WERI-Rb-1 (cell line): Measurements from ENCODE around the gene DEPDC1.

Source experiments
- DNase-seq: peaks from one replicate; pipeline ENCODE4 v3.0.0-alpha.2; 2020
- H3K27ac ChIP-seq: fragments of 250-450 bp; sonication (Bioruptor Pico); 2 replicates; pipeline ENCODE4 v1.5.1; 2020; ENCODE audit warnings: mild to moderate bottlenecking, moderate library complexity
- H3K27me3 ChIP-seq: fragments of 250-450 bp; sonication (Bioruptor Pico); 2 replicates; pipeline ENCODE4 v1.5.1; 2021; ENCODE audit warnings: mild to moderate bottlenecking, low read depth, moderate library complexity; ENCODE audit not compliant: insufficient read depth, severe bottlenecking
- H3K36me3 ChIP-seq: fragments of 250-450 bp; sonication (Bioruptor Pico); 2 replicates; pipeline ENCODE4 v1.5.1; 2020; ENCODE audit warnings: mild to moderate bottlenecking, moderate library complexity
- H3K4me3 ChIP-seq: 2 replicates; pipeline ENCODE4 v1.5.1; 2011; ENCODE audit warnings: low read depth, mild to moderate bottlenecking, control low read depth, low read length
- H3K9me3 ChIP-seq: fragments of 250-450 bp; sonication (Bioruptor Pico); 2 replicates; pipeline ENCODE4 v1.5.1; 2021; ENCODE audit warnings: mild to moderate bottlenecking, moderate library complexity; ENCODE audit not compliant: severe bottlenecking
- CTCF ChIP-seq: IDR thresholded peaks from 2 replicates; pipeline ENCODE4 v1.5.1; 2011; ENCODE audit warnings: low read depth, mild to moderate bottlenecking, control low read depth, inconsistent platforms, low read length

The DEPDC1 gene

GRCh38 chr1:68454534-68454933 is 42.3 kb downstream of the DEPDC1 start:
- peak; percentile 40; the same call in 1 of the 2 replicates for TF ChIP-seq CTCF
- Histone ChIP-seq H3K27ac (no peak overlapping the region), H3K9me3 (no peaks in the 10 kb centered on the region), H3K36me3 (no peaks in the 10 kb centered on the region), H3K4me3 (no peak overlapping the region), H3K27me3 (no peaks in the 10 kb centered on the region)
- DNase-seq: peak; percentile 53

- Histone ChIP-seq H3K27me3 (no peaks in the 10 kb centered on the region), H3K4me3 (no peak overlapping the region), H3K27ac (no peak overlapping the region), H3K36me3 (no peaks in the 10 kb centered on the region), H3K9me3 (no peaks in the 10 kb centered on the region)
- no peak for DNase-seq
- TF ChIP-seq CTCF: no peak
Observed at GRCh38 chr1:68453060-68453670, 43.7 kb downstream of the DEPDC1 start.

GRCh38 chr1:68449901-68450300 is 47.0 kb downstream of the DEPDC1 start, which contains the start of gene RPE65:
TSS of gene RPE65 (minus strand) at chr1:68449954. CDS start at chr1:68449905, 49 bp downstream.
- peak; percentile 34 for DNase-seq
- H3K4me3 ChIP-seq: no peak within 1 kb of the TSS
- no peak for TF ChIP-seq CTCF
- H3K27me3 ChIP-seq: no peaks in the 10 kb centered on the region
- no peaks in the 10 kb centered on the region for H3K9me3 ChIP-seq
- H3K36me3 ChIP-seq: no peaks in the 10 kb centered on the region
- H3K27ac ChIP-seq: no peak within 1 kb of the TSS

- no peak overlapping the region for H3K4me3 ChIP-seq
- H3K27ac ChIP-seq: no peak overlapping the region
- H3K36me3 ChIP-seq: no peaks in the 10 kb centered on the region
- no peak for DNase-seq
- no peak for TF ChIP-seq CTCF
- H3K9me3 ChIP-seq: no peaks in the 10 kb centered on the region
- H3K27me3 ChIP-seq: no peaks in the 10 kb centered on the region
Observed at GRCh38 chr1:68448365-68448764, 48.5 kb downstream of the DEPDC1 start.

- no peaks in the 10 kb centered on the region for H3K27me3 ChIP-seq
- no peak for DNase-seq
- no peak overlapping the region for H3K27ac ChIP-seq
- H3K36me3 ChIP-seq: no peaks in the 10 kb centered on the region
- H3K4me3 ChIP-seq: no peak overlapping the region
- no peaks in the 10 kb centered on the region for H3K9me3 ChIP-seq
- TF ChIP-seq CTCF: no peak
Observed at GRCh38 chr1:68445709-68446108, 51.2 kb downstream of the DEPDC1 start.

- Histone ChIP-seq H3K27ac (no peak overlapping the region), H3K4me3 (no peak overlapping the region), H3K36me3 (no peaks in the 10 kb centered on the region), H3K9me3 (no peaks in the 10 kb centered on the region), H3K27me3 (no peaks in the 10 kb centered on the region)
- DNase-seq: peak; percentile 50
- peak; percentile 57 for TF ChIP-seq CTCF
Observed at GRCh38 chr1:68442822-68443556, 53.9 kb downstream of the DEPDC1 start.
